ENCODE data around the gene RHBDD1. TPM values are rescaled to one million over a fixed set of nuclear protein-coding genes. Genes with fewer than 3 reads are reported as not detected.

The RHBDD1 gene
- total RNA-seq, 3 donors from 2014 or later (not counting 1 experiment from before 2014, with no cell fraction given) = 33.7 to 49.7 (median 47.7) TPM

GRCh38 chr2:226969417-226970080 is 133.7 kb downstream of the RHBDD1 start:
- no peak overlapping the region for H3K4me3 Mint-ChIP-seq
- Histone ChIP-seq H3K4me3 (ENCODE audit: low read length) (no peak overlapping the region), H3K4me1 (ENCODE audit: control insufficient read depth, insufficient read depth, low read length) (no peaks in the 10 kb centered on the region), H3K27me3 (ENCODE audit: control insufficient read depth, insufficient read depth, low read length) (no peaks in the 10 kb centered on the region), H3K9me3 (ENCODE audit: control insufficient read depth, insufficient read depth, low read length) (no peaks in the 10 kb centered on the region), H3K27ac (ENCODE audit: low read length) (no peak overlapping the region), H3K36me3 (ENCODE audit: control insufficient read depth, insufficient read depth, low read length) (no peaks in the 10 kb centered on the region)
- peaks cover 18% of the 10 kb centered on the region in 2 donors for H3K4me1 Mint-ChIP-seq
- no peak for DNase-seq
- no peak for TF ChIP-seq CTCF (IDR thresholded peaks at IDR 0.05)
- no peaks in the 10 kb centered on the region for H3K9me3 Mint-ChIP-seq
- intact Hi-C loops (cut with micrococcal nuclease) = no loop called here
- no peak for ATAC-seq
- WGBS (ENCODE audit: insufficient coverage) = 95% methylated on average over 5 of the region's 6 CpGs
- H3K27ac Mint-ChIP-seq = no peak overlapping the region
- no peaks in the 10 kb centered on the region for H3K36me3 Mint-ChIP-seq
- H3K27me3 Mint-ChIP-seq (ENCODE audit: low read depth in 2 of 2) = no peaks in the 10 kb centered on the region

GRCh38 chr2:226970362-226970761 is 134.5 kb downstream of the RHBDD1 start:
- H3K27me3 ChIP-seq (ENCODE audit: control insufficient read depth, insufficient read depth, low read length) = no peaks in the 10 kb centered on the region
- Mint-ChIP-seq H3K4me1 (peaks cover 18% of the 10 kb centered on the region in 2 donors), H3K9me3 (no peaks in the 10 kb centered on the region), H3K4me3 (no peak overlapping the region), H3K27ac (no peak overlapping the region), H3K36me3 (no peaks in the 10 kb centered on the region), H3K27me3 (ENCODE audit: low read depth in 2 of 2) (no peaks in the 10 kb centered on the region)
- H3K4me1 ChIP-seq (ENCODE audit: control insufficient read depth, insufficient read depth, low read length) = no peaks in the 10 kb centered on the region
- no peaks in the 10 kb centered on the region for H3K9me3 ChIP-seq (ENCODE audit: control insufficient read depth, insufficient read depth, low read length)
- intact Hi-C loops (cut with micrococcal nuclease) = no loop called here
- ATAC-seq (no peak), DNase-seq (no peak)
- no peak for TF ChIP-seq CTCF (IDR thresholded peaks at IDR 0.05)
- H3K36me3 ChIP-seq (ENCODE audit: control insufficient read depth, insufficient read depth, low read length) = no peaks in the 10 kb centered on the region
- WGBS (ENCODE audit: insufficient coverage) = 56% methylated on average over 3 of the region's 3 CpGs
- H3K4me3 ChIP-seq (ENCODE audit: low read length) = no peak overlapping the region
- peak overlapping the region; percentile 55 for H3K27ac ChIP-seq (ENCODE audit: low read length)

- H3K9me3 ChIP-seq (ENCODE audit: control insufficient read depth, insufficient read depth, low read length) = no peaks in the 10 kb centered on the region
- DNase-seq (peak in 1 of 2 donors; percentile 17), ATAC-seq (no peak)
- H3K9me3 Mint-ChIP-seq = no peaks in the 10 kb centered on the region
- peak overlapping the region in 1 of 2 donors; percentile 41 for H3K27ac Mint-ChIP-seq
- intact Hi-C loops (cut with micrococcal nuclease) = no loop called here
- no peaks in the 10 kb centered on the region for H3K27me3 ChIP-seq (ENCODE audit: control insufficient read depth, insufficient read depth, low read length)
- H3K4me3 Mint-ChIP-seq = no peak overlapping the region
- no peaks in the 10 kb centered on the region for H3K36me3 ChIP-seq (ENCODE audit: control insufficient read depth, insufficient read depth, low read length)
- H3K36me3 Mint-ChIP-seq = no peaks in the 10 kb centered on the region
- H3K27ac ChIP-seq (ENCODE audit: low read length) = peak overlapping the region; percentile 55
- no peaks in the 10 kb centered on the region for H3K27me3 Mint-ChIP-seq (ENCODE audit: low read depth in 2 of 2)
- WGBS (ENCODE audit: insufficient coverage) = 51% methylated on average over 5 of the region's 6 CpGs
- H3K4me3 ChIP-seq (ENCODE audit: low read length) = no peak overlapping the region
- peaks cover 18% of the 10 kb centered on the region in 2 donors for H3K4me1 Mint-ChIP-seq
- no peak for TF ChIP-seq CTCF (IDR thresholded peaks at IDR 0.05)
- no peaks in the 10 kb centered on the region for H3K4me1 ChIP-seq (ENCODE audit: control insufficient read depth, insufficient read depth, low read length)
These were observed 135.2 kb downstream of the RHBDD1 start for GRCh38 chr2:226971084-226971483.

GRCh38 chr2:226971770-226972169 is 135.9 kb downstream of the RHBDD1 start:
- Mint-ChIP-seq H3K36me3 (no peaks in the 10 kb centered on the region), H3K4me3 (no peak overlapping the region), H3K27me3 (ENCODE audit: low read depth in 2 of 2) (no peaks in the 10 kb centered on the region), H3K9me3 (no peaks in the 10 kb centered on the region), H3K4me1 (peaks cover 18% of the 10 kb centered on the region in 2 donors), H3K27ac (no peak overlapping the region)
- DNase-seq = no peak
- H3K27ac ChIP-seq (ENCODE audit: low read length) = peak overlapping the region; percentile 55
- H3K9me3 ChIP-seq (ENCODE audit: control insufficient read depth, insufficient read depth, low read length) = no peaks in the 10 kb centered on the region
- intact Hi-C loops (cut with micrococcal nuclease) = no loop called here
- no peak for TF ChIP-seq CTCF (IDR thresholded peaks at IDR 0.05)
- H3K36me3 ChIP-seq (ENCODE audit: control insufficient read depth, insufficient read depth, low read length) = no peaks in the 10 kb centered on the region
- 66% methylated on average over 3 of the region's 4 CpGs for WGBS (ENCODE audit: insufficient coverage)
- H3K27me3 ChIP-seq (ENCODE audit: control insufficient read depth, insufficient read depth, low read length) = no peaks in the 10 kb centered on the region
- no peak for ATAC-seq
- H3K4me1 ChIP-seq (ENCODE audit: control insufficient read depth, insufficient read depth, low read length) = no peaks in the 10 kb centered on the region
- H3K4me3 ChIP-seq (ENCODE audit: low read length) = no peak overlapping the region

All from natural killer cell (primary cell).